NCI-H2196 (cell line): ENCODE results near the gene GLI3.

Experiments
- DNase-seq: peaks from one replicate; lab custom pipeline; 2025; ENCODE audit not compliant: unreplicated experiment; lab: John Stamatoyannopoulos, UW

The GLI3 gene

GRCh38 chr7:41974870-41975557 is 262.0 kb downstream of the GLI3 start:
- no peak for DNase-seq

- no peak for DNase-seq
Observed at GRCh38 chr7:41973202-41973730, 263.7 kb downstream of the GLI3 start.

GRCh38 chr7:41972776-41973175 is 264.2 kb downstream of the GLI3 start:
- DNase-seq: no peak

- DNase-seq: no peak
Observed at GRCh38 chr7:41972270-41972669, 264.7 kb downstream of the GLI3 start.

DNA sequence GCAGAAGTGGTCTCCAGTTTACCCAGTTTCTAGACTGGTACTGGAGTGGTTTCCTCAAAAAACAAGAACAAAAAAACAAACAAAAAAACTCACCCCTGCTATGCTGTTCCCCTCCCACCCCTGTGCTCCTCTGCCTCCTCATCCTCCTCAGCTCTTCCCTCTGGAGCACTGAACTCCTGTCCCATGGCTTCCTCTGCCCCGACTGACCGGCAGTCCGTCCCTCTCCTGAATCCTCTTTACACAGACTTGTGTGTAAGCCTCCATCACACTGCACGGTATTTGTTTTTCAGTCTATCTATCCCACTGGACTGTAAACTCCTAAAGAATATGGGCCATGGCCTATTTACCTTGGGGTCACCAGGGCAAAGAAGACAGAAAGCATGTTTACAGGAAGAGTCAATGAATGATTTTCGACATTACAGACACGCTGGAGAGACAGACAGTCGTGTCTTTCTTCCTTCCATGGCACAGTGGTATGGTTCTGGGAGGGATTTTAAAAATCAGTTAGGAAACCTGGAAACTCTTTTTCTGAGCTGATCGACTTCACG is 265.3 kb downstream of the GLI3 start:
- DNase-seq: no peak

DNA sequence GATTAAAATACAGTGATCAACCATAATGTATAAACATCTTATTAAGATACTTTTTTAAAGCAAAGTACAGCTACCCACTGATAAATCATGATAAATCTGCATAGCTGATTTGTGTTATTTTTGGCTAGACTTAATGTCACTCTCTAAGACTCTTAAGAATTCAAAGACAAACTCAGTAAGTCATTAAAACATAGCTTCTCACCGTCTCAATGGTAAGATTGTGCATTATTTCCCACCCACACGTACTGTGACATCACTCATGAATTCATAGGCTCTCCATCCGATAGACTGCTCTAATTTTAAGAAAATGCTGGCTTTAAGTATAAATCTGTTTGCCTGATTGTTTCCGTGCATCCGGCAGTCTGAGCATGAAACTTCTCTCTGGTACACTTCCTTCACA is 266.1 kb downstream of the GLI3 start:
- no peak for DNase-seq

GRCh38 chr7:41969561-41970105 is 267.4 kb downstream of the GLI3 start:
- DNase-seq: no peak

DNA sequence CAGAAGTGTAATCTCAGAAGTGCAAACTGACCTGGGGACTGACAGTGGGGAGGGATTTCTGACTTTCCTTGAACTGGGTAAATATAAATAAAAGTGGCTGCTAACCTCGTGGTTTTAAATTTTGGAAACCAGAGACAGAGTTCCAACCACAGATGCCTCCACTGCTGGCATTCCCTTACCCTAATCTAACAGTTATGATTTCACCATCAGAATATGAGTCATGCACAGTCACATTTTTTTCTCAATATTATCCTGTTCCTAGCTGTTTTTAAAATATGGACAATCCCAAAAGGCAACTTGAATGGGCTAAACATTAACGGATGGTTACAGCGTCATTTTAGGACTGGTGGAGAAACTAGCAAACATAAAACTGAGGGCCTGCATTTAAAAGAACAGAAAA is 269.9 kb downstream of the GLI3 start:
- no peak for DNase-seq

DNA sequence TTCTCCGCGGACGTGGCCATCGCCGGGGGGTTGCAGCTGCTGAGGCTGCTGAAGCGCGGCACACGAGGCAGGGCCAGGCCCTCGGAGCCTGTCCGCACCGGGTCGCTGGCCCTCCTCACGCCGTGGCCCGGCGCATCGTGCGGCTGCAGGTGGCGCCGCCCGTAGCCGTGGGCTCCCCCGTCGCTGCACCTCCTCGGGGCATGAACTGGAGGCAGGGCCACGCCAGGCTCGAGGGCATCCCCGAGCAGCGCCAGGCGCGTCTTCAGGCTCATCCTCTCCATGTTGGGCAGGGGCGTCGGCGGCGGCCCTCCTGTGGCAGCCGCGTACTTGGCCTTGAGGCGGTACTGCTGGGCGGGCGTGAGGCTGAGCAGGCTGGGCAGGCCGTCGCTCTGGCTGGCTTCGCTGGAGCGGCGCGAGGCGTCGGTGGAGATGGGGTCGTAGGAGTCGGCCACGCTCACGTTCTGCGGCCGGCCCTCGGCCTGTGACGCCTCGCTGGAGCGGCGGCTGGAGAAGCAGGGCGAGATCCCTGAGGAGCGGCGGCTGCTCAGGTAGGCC is 271.0 kb downstream of the GLI3 start:
- no peak for DNase-seq

- DNase-seq: no peak
Observed at GRCh38 chr7:41964849-41965745, 271.9 kb downstream of the GLI3 start.

DNA sequence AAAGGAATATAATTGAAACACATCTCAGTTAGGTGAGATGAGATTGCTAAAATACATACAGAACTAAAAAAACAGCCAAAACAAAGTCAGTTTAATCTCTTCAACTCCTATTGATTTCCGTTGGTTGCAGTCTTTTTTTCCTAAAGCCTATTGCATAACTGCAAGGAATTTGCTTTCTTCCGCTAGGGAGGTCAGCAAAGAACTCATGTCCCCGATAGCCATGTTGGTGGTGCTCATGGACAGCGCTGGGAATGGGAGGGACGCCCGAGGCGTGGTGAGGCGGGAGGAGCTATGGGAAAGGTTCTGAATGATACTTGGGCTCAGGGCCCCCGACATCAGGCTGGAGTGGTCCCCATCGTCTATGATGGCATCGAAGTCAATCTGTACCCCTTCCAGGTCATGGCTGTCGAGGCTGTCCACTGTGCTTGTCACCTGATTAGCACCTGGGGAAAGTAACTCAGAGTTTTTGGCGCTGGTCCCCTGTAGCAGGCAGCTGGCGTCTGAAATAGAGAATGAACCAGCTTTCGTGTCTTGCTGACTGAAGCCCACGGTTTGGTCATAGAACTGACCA is 272.7 kb downstream of the GLI3 start:
- no peak for DNase-seq

DNA sequence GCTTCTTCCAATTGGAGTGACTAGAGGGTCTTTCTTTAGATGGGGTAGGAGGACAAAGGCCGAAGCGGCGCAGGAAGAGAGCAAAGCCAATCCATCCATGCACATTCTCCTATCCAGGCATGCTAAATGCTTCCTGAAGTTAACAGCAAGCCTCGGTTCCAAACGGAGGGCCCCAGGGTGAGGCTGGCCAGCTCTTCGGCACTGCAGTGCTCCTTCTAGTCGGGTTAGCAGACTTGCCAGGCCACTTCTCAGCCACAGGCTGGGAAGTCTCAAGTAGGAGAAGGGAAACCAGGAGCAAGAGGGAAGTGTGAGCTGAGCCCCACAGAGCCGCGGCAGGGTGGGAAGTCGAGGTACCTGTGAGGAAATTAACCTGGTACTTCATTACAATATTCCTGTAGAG is 280.3 kb downstream of the GLI3 start:
- DNase-seq: no peak

- DNase-seq: no peak
Observed at GRCh38 chr7:41955893-41956675, 280.9 kb downstream of the GLI3 start.

DNA sequence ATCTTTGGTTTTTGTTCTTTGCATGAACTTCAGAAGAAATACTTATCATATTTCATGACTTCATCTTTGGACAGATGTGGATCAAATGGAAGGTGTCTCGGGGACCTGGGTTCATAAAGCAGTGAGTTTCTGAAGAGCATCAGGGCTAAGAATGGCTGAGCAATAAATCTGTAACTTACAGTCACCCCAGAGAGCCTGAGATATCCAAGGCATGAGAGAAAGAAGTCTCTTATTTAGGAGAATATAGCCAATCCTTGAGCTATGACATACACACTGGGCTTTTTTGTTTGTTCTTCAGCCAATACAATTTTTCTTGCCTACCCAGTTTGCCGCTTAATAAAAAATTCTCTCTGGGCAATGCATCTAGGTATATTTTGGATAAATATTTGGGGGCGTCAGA is 281.6 kb downstream of the GLI3 start:
- no peak for DNase-seq

GRCh38 chr7:41954976-41955375 is 282.0 kb downstream of the GLI3 start:
- DNase-seq: no peak

GRCh38 chr7:41948503-41948902 is 288.5 kb downstream of the GLI3 start:
- no peak for DNase-seq

- peak; percentile 74 for DNase-seq
Observed at GRCh38 chr7:41943094-41943577, 293.9 kb downstream of the GLI3 start.

DNA sequence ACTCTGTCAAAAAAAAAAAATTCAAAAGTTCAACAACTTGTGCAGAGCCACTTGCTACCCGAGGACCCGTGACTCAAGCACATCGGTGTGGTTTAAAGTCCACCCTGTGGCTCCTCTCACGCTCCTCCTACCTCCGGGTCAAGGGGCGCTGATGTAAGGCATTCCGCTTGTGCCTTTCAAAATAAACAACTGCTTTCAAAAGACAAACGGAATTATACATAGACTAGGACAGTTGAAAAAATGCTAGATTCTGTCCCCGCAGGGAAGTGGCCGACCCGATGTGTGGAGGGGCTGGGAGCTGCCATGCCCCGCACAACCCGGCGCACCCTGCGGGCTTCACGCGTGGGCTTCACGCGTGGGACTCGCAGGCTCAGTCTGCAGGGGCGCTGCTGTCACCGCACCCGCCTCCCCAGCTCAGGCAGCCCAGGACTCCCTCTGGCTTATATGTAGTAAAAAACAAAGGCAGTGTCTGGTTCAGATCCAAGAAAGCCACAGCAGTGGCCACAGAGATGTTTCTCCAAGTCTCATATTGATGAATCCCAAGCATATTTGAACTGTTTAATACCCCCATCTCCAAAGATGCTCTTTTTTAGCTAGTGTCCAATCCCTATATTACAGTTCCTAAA is 294.4 kb downstream of the GLI3 start:
- no peak for DNase-seq

DNA sequence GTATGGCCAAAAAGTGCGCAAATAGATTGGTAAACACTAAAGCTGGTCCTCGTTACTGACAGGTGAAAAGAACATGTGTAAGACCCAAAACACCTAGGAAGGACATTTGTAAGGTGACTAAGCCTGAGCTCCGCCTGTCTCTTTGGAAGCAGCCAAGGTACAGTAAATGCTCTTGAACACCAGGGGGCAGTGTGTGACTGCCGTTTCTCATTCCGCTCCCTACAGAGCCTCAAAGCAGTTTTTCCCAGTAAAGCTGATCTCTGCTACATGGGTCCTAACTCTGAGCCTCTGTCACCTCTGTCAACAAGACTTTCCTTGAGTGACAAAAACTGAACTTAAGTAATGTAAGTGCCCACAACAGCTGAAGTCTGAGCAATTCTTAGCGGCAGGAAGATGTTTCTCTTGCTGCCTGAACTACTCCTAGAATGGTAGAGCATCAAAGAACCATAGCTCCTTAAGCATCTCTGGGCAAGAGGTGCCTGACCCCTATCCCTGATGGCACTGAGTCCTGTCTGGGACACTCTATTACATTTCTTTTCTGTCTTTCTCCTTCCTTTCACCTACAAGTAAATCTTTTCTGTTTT is 296.2 kb downstream of the GLI3 start:
- DNase-seq: peak; percentile 68
